Anterior cingulate cortex (tissue), 58 donors: Measurements from ENCODE around the gene NOL3.

Source experiments
- DNase-seq, 58 donors: peaks; one replicate each; lab custom pipeline; 2025; lab: John Stamatoyannopoulos, UW

Gene NOL3

GRCh38 chr16:67186550-67186950, 16.2 kb downstream of the NOL3 start:
- DNase-seq, result no peak

GRCh38 chr16:67187175-67187890, 17.0 kb downstream of the NOL3 start:
- no peak for DNase-seq

GRCh38 chr16:67188323-67188722, 18.0 kb downstream of the NOL3 start:
- no peak for DNase-seq

DNA sequence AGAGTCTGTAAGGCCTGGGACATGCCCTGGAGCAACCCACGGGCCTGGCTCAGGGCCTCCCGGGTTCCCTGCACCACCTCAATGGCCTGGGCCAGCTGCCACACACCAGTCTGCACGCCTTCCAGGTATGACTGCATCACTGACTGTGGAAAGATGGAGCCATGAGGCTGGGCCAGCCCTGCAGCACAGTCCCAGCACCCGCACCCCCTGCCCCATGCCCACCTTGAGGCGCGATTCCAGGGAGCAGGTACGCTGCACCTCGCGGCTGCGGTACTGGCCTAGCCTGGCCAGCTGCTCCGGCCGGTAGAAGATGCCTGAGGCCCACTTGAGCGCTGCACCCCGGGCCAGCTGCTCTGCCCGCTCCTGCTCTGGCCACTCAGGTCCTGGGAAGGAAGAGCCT, 18.5 kb downstream of the NOL3 start:
- DNase-seq, result no peak

DNA sequence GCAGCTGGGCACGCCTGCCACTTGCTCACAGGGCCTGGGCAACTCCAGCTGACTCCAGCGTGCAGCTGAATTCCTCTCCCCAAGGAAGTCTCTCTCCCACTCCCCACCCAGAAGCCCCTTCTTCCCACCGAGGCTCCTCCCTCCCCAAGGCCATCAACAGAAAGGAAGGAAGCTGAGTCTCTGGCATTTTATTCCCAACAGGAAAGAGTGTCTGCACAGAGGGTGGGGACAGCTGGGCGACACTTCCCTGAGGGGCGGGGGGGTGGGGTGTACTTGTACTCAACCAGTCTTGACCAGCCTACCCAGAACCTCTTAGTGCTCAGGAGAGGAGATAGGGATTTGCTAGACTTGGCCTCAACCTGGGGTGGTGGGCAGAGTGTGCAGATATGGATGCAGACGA, 19.7 kb downstream of the NOL3 start, which contains the start of gene EXOC3L1:
Gene EXOC3L1, minus strand, starts transcription at position 96 of the 400 bp plus-strand sequence. CDS start 460 bp downstream, outside the sequence.
- no peak for DNase-seq

DNA sequence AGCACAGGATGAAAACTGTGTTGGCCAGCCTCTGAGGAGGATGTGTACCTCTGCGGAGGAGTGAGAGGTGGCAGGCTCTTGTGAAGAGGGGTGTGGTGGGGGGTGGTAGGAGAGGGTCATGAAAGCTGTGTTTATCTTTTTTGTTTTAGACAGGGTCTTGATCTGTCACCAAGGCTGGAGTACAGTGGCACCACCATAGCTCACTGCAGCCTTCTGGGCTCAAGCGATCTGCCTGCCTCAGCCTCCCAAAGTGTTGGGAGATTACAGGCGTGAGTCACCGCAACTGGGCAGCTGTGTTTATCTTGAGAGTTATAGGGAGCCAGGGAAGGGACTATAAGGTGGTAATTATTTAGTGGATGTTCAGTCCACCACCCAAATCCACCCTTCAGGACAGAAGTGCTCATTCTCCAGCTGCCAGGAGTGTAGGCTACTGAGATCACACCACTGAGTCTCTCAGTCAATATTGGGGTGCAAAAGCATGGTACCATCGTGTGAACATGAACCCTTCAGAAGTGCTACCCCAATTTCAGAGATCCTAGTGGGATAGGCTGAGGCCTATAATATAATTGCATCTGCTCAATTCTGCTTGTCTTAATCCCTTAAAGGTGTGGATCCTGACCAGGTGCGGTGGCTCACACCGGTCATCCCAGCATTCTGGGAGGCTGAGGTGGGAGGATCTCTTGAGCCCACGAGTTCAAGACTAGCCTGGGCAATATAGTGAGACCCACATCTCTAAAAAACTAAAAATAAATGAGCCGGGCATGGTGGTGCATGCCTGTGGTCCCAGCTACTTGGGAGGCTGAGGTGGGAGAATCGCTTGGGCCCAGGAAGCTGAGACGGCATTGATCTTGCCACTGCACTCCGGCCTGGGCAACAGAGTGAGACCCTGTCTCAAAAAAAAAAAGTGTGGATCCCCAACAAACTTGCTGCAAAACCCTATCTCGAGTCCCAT, 20.4 kb downstream of the NOL3 start:
- no peak for DNase-seq

- DNase-seq, result no peak
Measured at GRCh38 chr16:67191411-67191994, 21.2 kb downstream of the NOL3 start.

DNA sequence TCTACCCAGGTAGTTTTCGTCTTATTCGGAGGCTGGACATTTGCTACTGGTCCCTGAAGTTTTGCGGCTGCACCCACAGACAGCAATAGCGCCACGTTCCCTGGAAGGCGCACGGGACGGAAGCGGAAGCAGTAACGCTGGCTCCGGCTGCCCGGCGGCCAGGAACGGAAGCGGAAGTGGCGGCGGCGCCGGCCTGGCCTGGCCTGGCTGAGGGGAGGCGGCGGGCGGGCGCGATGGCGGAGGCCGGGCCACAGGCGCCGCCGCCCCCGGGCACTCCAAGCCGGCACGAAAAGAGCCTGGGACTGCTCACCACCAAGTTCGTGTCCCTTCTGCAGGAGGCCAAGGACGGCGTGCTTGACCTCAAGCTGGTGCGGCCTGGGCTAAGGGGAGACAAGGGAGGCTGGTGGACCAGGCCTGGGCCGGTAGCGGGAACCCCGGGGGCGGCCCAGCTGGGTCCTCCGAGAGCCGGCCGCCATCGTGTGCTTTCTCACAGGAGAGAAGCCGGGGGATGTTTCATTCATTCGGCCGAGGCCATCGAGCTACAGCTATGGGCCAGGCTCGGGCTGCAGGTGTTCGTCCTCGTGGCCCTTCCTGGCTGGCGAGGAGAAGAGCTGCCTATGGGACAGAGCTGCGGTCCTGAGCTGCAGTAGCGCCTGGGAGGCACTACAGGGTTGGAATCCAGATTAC, 21.8 kb downstream of the NOL3 start, which contains the start of gene E2F4:
Gene E2F4, plus strand, starts transcription at position 161 of the 687 bp plus-strand sequence. Its CDS starts 73 bp downstream, at position 234.
- DNase-seq, result peak; percentile 41 to 96 (median 88)

GRCh38 chr16:67192781-67193361, 22.5 kb downstream of the NOL3 start:
- DNase-seq, result no peak

DNA sequence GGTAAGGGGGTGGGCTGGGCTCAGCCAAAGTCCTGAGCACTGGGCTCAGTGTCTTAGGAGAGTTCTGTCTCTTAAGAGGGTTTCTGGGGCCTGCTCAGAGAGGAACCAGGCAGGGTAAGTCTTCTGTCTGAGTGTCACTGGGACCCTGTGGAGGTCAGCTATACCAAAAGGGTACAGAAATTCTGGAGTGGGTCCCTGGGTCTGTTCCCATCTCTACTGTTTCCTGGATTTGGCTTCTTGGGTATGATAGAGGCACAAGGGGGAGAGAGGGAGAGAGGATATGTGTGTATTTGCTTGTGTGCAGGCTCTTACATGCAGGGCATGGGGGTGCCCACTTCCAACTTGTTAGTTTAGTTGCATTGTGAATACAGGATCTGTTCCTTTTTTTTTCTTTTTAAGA, 23.2 kb downstream of the NOL3 start:
- DNase-seq, result no peak

- DNase-seq, result no peak
Measured at GRCh38 chr16:67194260-67194659, 23.9 kb downstream of the NOL3 start.

- no peak for DNase-seq
Measured at GRCh38 chr16:67195676-67196075, 25.3 kb downstream of the NOL3 start.

- DNase-seq, result no peak
Measured at GRCh38 chr16:67196881-67197280, 26.5 kb downstream of the NOL3 start.

DNA sequence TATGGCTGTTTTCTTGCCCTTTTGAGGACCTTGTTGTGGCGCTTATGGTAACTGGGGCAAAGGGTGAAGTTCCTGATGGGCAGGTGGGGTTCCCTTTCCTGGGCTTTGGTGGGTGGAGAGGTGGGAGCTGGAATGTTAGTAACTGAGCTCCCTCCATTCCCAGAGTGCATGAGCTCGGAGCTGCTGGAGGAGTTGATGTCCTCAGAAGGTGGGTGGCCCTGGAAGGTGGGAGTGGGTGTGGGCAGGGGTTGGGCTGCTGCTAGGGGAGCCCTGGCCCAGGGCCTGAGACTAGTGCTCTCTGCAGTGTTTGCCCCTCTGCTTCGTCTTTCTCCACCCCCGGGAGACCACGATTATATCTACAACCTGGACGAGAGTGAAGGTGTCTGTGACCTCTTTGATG, 27.4 kb downstream of the NOL3 start:
- no peak for DNase-seq

DNA sequence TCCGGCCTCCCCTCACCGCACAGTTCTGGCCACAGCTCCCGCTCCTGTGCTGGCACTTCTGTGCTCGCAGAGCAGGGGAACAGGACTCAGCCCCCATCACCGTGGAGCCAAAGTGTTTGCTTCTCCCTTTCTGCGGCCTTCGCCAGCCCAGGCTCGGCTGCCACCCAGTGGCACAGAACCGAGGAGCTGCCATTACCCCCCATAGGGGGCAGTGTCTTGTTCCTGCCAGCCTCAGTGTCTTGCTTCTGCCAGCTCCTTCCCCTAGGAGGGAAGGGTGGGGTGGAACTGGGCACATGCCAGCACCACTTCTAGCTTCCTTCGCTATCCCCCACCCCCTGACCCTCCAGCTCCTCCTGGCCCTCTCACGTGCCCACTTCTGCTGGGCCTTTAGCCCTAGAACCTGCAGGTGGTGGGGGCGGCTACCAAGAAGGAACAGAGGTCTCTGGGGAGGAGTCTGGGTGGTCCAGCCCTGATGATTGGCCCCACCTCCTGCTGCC, 27.9 kb downstream of the NOL3 start:
- DNase-seq, result peak in 47 of 58 donors; percentile 16 to 79 (median 46)

GRCh38 chr16:67199011-67199807, 28.9 kb downstream of the NOL3 start, which contains the start of gene ELMO3:
TSS of gene ELMO3 (plus strand) at chr16:67199131. CDS start at chr16:67199327, 196 bp downstream.
- DNase-seq, result no peak

GRCh38 chr16:67199808-67200198, 29.5 kb downstream of the NOL3 start:
- DNase-seq, result no peak

GRCh38 chr16:67200491-67200890, 30.2 kb downstream of the NOL3 start:
- DNase-seq, result no peak
